ENCODE data around the gene MAP10. TPM values are rescaled to one million over a fixed set of nuclear protein-coding genes. Genes with fewer than 3 reads are reported as not detected.

MAP10 gene
- total RNA-seq, 1 donor from 2014 or later: 2.0 TPM

DNA sequence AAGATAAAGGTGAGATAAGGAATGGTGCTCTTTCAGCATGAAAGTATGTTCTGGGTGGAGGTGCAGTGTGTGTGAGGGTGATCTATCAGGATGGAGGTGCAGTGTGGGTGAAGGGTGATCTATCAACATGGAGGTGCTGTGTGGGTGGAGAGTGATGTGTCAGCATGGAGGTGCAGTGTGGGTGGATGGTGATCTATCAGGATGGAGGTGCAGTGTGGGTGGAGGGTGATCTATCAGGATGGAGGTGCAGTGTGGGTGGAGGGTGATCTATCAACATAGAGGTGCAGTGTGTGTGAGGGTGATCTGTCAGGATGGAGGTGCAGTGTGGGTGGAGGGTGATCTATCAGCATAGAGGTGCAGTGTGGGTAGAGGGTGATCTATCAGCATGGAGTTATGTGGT lies 12.3 kb upstream of the MAP10 start:
- Mint-ChIP-seq H3K9me3 (no peaks in the 10 kb centered on the region), H3K36me3 (no peaks in the 10 kb centered on the region), H3K4me3 (no peak overlapping the region), H3K4me1 (ENCODE audit: unreplicated experiment) (peaks cover 15% of the 10 kb centered on the region), H3K27ac (no peak overlapping the region), H3K27me3 (no peaks in the 10 kb centered on the region)
- no peak for DNase-seq (ENCODE audit: extremely low spot score, unreplicated experiment)
- TF ChIP-seq, protein P1, sequence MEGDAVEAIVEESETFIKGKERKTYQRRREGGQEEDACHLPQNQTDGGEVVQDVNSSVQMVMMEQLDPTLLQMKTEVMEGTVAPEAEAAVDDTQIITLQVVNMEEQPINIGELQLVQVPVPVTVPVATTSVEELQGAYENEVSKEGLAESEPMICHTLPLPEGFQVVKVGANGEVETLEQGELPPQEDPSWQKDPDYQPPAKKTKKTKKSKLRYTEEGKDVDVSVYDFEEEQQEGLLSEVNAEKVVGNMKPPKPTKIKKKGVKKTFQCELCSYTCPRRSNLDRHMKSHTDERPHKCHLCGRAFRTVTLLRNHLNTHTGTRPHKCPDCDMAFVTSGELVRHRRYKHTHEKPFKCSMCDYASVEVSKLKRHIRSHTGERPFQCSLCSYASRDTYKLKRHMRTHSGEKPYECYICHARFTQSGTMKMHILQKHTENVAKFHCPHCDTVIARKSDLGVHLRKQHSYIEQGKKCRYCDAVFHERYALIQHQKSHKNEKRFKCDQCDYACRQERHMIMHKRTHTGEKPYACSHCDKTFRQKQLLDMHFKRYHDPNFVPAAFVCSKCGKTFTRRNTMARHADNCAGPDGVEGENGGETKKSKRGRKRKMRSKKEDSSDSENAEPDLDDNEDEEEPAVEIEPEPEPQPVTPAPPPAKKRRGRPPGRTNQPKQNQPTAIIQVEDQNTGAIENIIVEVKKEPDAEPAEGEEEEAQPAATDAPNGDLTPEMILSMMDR (conservative IDR thresholded peaks at IDR 0.05): no peak

DNA sequence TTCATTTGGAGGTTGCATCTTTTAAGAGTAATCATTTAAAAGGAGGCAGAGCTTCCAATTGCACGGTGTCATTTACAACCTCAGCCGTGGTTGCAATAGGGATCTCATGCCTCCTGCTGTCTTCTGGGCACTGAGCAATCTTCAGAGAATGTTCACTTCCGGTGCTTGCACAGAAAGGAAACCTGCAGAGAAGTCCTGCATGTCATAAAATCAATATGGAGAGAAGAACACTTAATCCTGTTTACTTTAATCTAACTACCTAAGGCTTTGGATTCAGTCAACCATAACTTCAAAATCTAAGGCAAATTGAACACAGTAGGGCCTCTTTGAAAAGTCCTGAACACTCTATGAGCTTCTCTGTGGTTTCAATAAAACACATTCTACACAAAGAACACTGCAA lies 11.3 kb upstream of the MAP10 start:
- no peak overlapping the region for H3K27ac Mint-ChIP-seq
- H3K27me3 Mint-ChIP-seq: no peaks in the 10 kb centered on the region
- no peaks in the 10 kb centered on the region for H3K36me3 Mint-ChIP-seq
- no peak for DNase-seq (ENCODE audit: extremely low spot score, unreplicated experiment)
- H3K4me1 Mint-ChIP-seq (ENCODE audit: unreplicated experiment): peaks cover 15% of the 10 kb centered on the region
- H3K9me3 Mint-ChIP-seq: no peaks in the 10 kb centered on the region
- H3K4me3 Mint-ChIP-seq: no peak overlapping the region
- TF ChIP-seq, protein P1 (conservative IDR thresholded peaks at IDR 0.05): no peak

DNA sequence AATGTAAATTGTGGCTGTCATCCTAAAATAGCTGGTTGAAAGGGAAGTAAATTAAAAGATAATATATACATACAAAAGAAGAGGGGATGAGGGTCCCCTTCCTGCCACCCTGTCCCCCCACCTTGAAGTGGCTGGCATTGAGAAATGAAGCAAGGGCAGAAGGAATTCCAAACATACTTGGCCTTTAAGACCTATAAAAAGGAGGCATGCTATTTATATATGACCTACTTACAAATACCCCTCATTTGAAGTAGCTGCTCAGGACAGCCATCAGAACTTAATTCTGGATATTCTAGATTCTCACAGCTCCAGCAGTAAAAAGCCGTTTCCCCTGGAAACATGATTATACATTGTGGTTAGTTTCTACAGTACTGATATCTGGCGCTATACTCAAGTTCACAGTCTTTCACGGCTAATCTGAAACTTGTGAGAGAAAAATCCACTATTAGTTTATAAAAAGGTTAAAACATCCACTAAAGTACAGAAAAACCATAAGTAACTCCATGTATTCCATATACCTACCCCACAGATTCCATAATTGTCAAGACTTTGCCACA lies 9.6 kb upstream of the MAP10 start:
- H3K36me3 Mint-ChIP-seq: no peaks in the 10 kb centered on the region
- DNase-seq (ENCODE audit: extremely low spot score, unreplicated experiment): no peak
- no peaks in the 10 kb centered on the region for H3K27me3 Mint-ChIP-seq
- no peaks in the 10 kb centered on the region for H3K9me3 Mint-ChIP-seq
- H3K27ac Mint-ChIP-seq: no peak overlapping the region
- TF ChIP-seq, protein P1 (conservative IDR thresholded peaks at IDR 0.05): no peak
- H3K4me3 Mint-ChIP-seq: no peak overlapping the region
- peaks cover 15% of the 10 kb centered on the region for H3K4me1 Mint-ChIP-seq (ENCODE audit: unreplicated experiment)

DNA sequence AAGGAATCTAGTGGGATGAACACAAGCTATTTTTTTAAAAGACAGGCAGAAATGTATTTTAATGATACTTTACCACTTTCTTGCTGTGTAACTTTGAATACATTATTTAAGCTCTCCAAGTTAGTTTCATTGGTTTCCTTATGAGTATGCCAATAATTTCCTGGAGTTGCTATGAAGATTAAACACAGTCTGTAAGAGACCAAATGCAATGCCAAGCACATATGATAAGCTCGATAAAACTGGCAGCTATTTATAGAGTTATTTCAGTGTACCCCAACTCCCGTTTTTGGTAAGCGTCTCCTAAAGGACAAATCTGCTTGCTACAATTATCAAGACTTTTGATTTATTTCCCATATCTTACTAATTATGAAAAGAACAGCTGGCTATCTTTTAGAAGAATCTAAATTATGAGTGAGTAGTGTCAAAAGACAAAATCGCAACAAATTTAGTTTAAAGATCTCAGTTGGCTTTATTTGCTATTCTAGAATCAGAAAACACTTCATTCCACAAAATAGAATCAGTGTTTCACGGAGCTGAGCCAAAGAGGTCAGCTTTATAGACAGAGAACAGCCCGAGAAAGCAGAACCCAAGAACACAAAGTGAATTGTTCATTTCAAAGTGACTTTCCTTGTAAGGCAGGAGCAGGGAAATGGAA lies 7.2 kb upstream of the MAP10 start:
- H3K27ac Mint-ChIP-seq: no peak overlapping the region
- H3K36me3 Mint-ChIP-seq: no peaks in the 10 kb centered on the region
- TF ChIP-seq, protein P1 (conservative IDR thresholded peaks at IDR 0.05): no peak
- no peaks in the 10 kb centered on the region for H3K9me3 Mint-ChIP-seq
- peaks cover 12% of the 10 kb centered on the region for H3K4me1 Mint-ChIP-seq (ENCODE audit: unreplicated experiment)
- H3K27me3 Mint-ChIP-seq: no peaks in the 10 kb centered on the region
- DNase-seq (ENCODE audit: extremely low spot score, unreplicated experiment): no peak
- H3K4me3 Mint-ChIP-seq: no peak overlapping the region

DNA sequence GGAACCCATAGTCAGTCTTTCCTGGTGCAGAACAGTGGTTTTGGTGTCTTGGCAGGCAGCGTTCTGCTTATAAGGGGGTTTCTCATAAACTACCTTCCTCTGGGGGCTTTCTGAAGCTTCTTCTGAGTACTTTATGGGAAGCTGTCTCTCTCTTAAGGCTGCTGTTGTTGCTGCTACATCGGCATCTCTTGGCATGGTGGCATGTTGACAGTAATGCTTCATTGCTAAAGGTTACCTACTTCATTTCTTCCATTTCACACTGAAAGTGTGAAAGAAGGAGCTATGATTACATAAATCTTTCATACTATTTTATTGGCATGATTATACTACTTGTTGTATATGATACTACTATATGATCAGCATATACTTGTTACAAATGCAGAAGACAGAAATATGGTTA lies 6.3 kb upstream of the MAP10 start:
- peaks cover 5% of the 10 kb centered on the region for H3K4me1 Mint-ChIP-seq (ENCODE audit: unreplicated experiment)
- no peaks in the 10 kb centered on the region for H3K36me3 Mint-ChIP-seq
- H3K27me3 Mint-ChIP-seq: no peaks in the 10 kb centered on the region
- H3K9me3 Mint-ChIP-seq: no peaks in the 10 kb centered on the region
- H3K27ac Mint-ChIP-seq: no peak overlapping the region
- TF ChIP-seq, protein P1 (conservative IDR thresholded peaks at IDR 0.05): no peak
- no peak overlapping the region for H3K4me3 Mint-ChIP-seq
- DNase-seq (ENCODE audit: extremely low spot score, unreplicated experiment): no peak
